ENCODE results near the gene ATG4C.
A peak's percentile ranks its signal among the peaks of the same experiment; 100 is the strongest.
"Not testable (repeated sequence)": the region's sequence is repeated elsewhere in the genome, so short reads cannot be mapped to it uniquely, and the experiment has no call there.

The ATG4C gene

GRCh38 chr1:62783736-62784508, at the start of gene ATG4C:
ATG4C (plus strand) TSS chr1:62784132; CDS start chr1:62803787, 19,655 bp downstream.
- peak; percentile 96 for DNase-seq

- DNase-seq: no peak
These were observed 48.3 kb upstream of the ATG4C start for GRCh38 chr1:62735491-62736171.

- DNase-seq: not testable (repeated sequence)
These were observed 43.2 kb upstream of the ATG4C start for GRCh38 chr1:62740701-62741100.

- no peak for DNase-seq
These were observed 39.0 kb upstream of the ATG4C start for GRCh38 chr1:62744611-62745577.

GRCh38 chr1:62746086-62746808, 37.7 kb upstream of the ATG4C start:
- no peak for DNase-seq

- no peak for DNase-seq
These were observed 37.2 kb upstream of the ATG4C start for GRCh38 chr1:62746809-62747138.

GRCh38 chr1:62753031-62753965, 30.6 kb upstream of the ATG4C start:
- no peak for DNase-seq

- DNase-seq: not testable (repeated sequence)
These were observed 29.0 kb upstream of the ATG4C start for GRCh38 chr1:62754938-62755337.

GRCh38 chr1:62756255-62756884, 27.6 kb upstream of the ATG4C start:
- DNase-seq: not testable (repeated sequence)

GRCh38 chr1:62759232-62759875, 24.6 kb upstream of the ATG4C start:
- not testable (repeated sequence) for DNase-seq

GRCh38 chr1:62760021-62760782, 23.7 kb upstream of the ATG4C start:
- DNase-seq: not testable (repeated sequence)

- not testable (repeated sequence) for DNase-seq
These were observed 22.6 kb upstream of the ATG4C start for GRCh38 chr1:62761223-62761870.

GRCh38 chr1:62762027-62762426, 21.9 kb upstream of the ATG4C start:
- not testable (repeated sequence) for DNase-seq

- DNase-seq: no peak
These were observed 18.0 kb upstream of the ATG4C start for GRCh38 chr1:62765981-62766380.

- DNase-seq: not testable (repeated sequence)
These were observed 15.4 kb upstream of the ATG4C start for GRCh38 chr1:62768551-62768950.

GRCh38 chr1:62772607-62773295, 11.2 kb upstream of the ATG4C start:
- DNase-seq: no peak

GRCh38 chr1:62774006-62774405, 9.9 kb upstream of the ATG4C start:
- DNase-seq: no peak

- DNase-seq: no peak
These were observed 8.8 kb upstream of the ATG4C start for GRCh38 chr1:62774971-62775595.

Data from femur (tissue), 1 donor.